ENCODE measurements around the gene IL31. TPM values are rescaled to one million over a fixed set of nuclear protein-coding genes. Genes with fewer than 3 reads are reported as not detected.

The IL31 gene
- total RNA-seq, 6 experiments from 2014 or later, result not detected

Small RNA genes lying within 50 kb of the gene (small RNA-seq; reads per million reads assigned to genes)
- 0.26 to 0.29 reads per million in 2 experiments for gene DIABLO

Other genes starting within 250 kb of the IL31 start
- gene BCL7A, start 152.3 kb downstream of the IL31 start, total RNA-seq, result 1 to 10 TPM; 3.5 to 6.4 (median 4.6) TPM
- 10 to 100 TPM; 13.9 to 45.9 (median 16.6) TPM for gene MLXIP, start 95.5 kb downstream of the IL31 start, total RNA-seq
- under 1 TPM in 3 of 6 experiments, not detected in 3; 0.26 to 0.37 (median 0.31) TPM for gene LRRC43, start 8.9 kb upstream of the IL31 start, total RNA-seq
- gene B3GNT4, start 29.5 kb upstream of the IL31 start, total RNA-seq, result under 1 TPM in 2 of 6 experiments, not detected in 4; 0.42 to 0.43 TPM
- 10 to 100 TPM; 21.0 to 41.0 (median 24.1) TPM for gene DIABLO, start 51.8 kb upstream of the IL31 start, total RNA-seq
- 10 to 100 TPM in 4 of 6 experiments, 1 to 10 TPM in 2; 8.5 to 14.7 (median 11.6) TPM for gene VPS33A, start 92.3 kb upstream of the IL31 start, total RNA-seq
- 10 to 100 TPM; 35.4 to 63.4 (median 43.1) TPM for gene CLIP1, start 248.4 kb upstream of the IL31 start, total RNA-seq